Tibial nerve (tissue), 4 donors: ENCODE data around the gene CPHXL2. TPM values are rescaled to one million over a fixed set of nuclear protein-coding genes. Genes with fewer than 3 reads are reported as not detected.

Source experiments
- DNase-seq, 2 donors: peaks; one replicate each; pipeline ENCODE4 v3.0.0-alpha.2; 2019; ENCODE audit warnings: low spot score in 2 of 2
- H3K27ac ChIP-seq, 4 donors: fragments of 200-600 bp; sonication (generic) in 3 of 4; one replicate each; pipeline ENCODE4 v1.5.1; 2017 to 2019; ENCODE audit warnings: mild to moderate bottlenecking in 1 of 4
- H3K27me3 ChIP-seq, 2 donors: fragments of 200-600 bp; sonication (generic) in 1 of 2; one replicate each; pipeline versions ENCODE4 v1.5.1 to v1.6.0; 2017 to 2019
- H3K36me3 ChIP-seq, 3 donors: fragments of 200-600 bp; sonication (generic); one replicate each; pipeline ENCODE4 v1.5.1; 2018 to 2019
- H3K4me1 ChIP-seq, 4 donors: fragments of 200-600 bp; sonication (generic) in 3 of 4; one replicate each; pipeline ENCODE4 v1.5.1; 2017 to 2019
- H3K4me3 ChIP-seq, 4 donors: fragments of 200-600 bp; sonication (generic) in 3 of 4; one replicate each; pipeline ENCODE4 v1.5.1; 2017 to 2019; ENCODE audit warnings: mild to moderate bottlenecking in 1 of 4, moderate library complexity in 1 of 4
- H3K9me3 ChIP-seq, 4 donors: fragments of 200-600 bp; sonication (generic) in 3 of 4; one replicate each; pipeline ENCODE4 v1.5.1; 2017 to 2019
- EP300 ChIP-seq, 2 donors: sonication (generic); formaldehyde crosslinking; IDR thresholded peaks; one replicate each; pipeline ENCODE4 v1.6.1; 2017; ENCODE audit warnings: antibody characterized with exemption in 2 of 2, mild to moderate bottlenecking in 1 of 2
- POLR2A ChIP-seq, 2 donors: fragments of 450-650 bp; IDR thresholded peaks; one replicate each; pipeline ENCODE4 v1.6.1; 2017; ENCODE audit warnings: antibody characterized with exemption in 2 of 2, mild to moderate bottlenecking in 2 of 2, moderate library complexity in 2 of 2
- WGBS, 2 donors: methylation state at CpG; one replicate each; pipeline ENCODE4 v1.1.5; 2018; 5-methylcytosine and 5-hydroxymethylcytosine counted together
- total RNA-seq, 4 donors: library from RNA; depleted of rRNA; stranded (reverse); fragments of >200 nt; gene quantifications; one replicate each; pipeline ENCODE4 v1.1.0, GENCODE V29; 2016
- TF ChIP-seq, protein P1 (sequence below), 5 experiments: fragments of 200-600 bp in 3 of 5; fragments of 450-650 bp in 2 of 5; sonication (generic) in 3 of 5; IDR thresholded peaks; one replicate each; pipeline ENCODE4 v1.5.1; 2016 to 2019; ENCODE audit warnings: antibody characterized with exemption in 5 of 5, mild to moderate bottlenecking in 3 of 5, moderate library complexity in 2 of 5

Gene CPHXL2
- total RNA-seq, 4 donors from 2014 or later: not detected

DNA sequence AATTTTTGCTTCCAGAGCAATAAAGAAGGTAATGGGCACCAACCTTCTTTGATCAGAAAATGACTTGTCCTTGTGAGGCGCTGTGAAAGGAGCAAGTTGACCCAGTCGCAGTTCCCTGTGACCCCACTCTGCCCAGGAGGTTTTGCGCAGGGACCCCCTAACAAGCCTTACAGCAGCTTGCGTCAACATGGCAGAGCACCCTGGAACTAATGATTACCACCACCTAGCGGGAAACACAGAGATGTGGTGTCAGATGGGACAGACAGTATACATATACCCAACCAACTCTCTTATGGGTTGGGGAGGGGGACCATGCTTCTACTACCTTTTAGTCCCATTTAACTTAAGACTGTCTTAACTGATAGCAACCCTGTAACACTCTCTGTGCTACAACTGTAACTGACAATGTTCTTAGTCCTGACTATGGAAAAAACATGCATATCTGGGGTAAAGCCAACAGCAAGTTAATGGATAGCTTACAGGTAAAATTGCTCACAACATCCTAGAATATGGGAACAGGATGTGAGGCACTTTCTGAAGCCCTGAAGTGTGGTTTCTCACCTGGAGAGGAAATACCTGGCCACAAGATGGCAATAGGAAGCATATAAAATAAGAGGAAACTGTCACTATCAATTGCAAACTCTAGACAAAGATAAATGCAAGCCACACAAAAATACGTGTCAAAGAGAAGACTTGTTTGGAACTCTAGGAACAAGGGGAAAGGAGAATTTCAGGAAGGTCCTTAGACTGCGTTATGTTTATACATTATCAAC is 32.4 kb downstream of the CPHXL2 start:
- H3K36me3 ChIP-seq: peaks cover 0 to 56% (median 11%) of the 10 kb centered on the region in 3 donors
- H3K4me1 ChIP-seq: peaks cover 0 to 42% (median 16%) of the 10 kb centered on the region in 4 donors
- no peak overlapping the region for H3K27ac ChIP-seq
- H3K4me3 ChIP-seq: no peak overlapping the region
- 91% methylated on average over 7 of the region's 7 CpGs for WGBS, 2 donors
- no peaks in the 10 kb centered on the region for H3K27me3 ChIP-seq
- TF ChIP-seq, protein P1, sequence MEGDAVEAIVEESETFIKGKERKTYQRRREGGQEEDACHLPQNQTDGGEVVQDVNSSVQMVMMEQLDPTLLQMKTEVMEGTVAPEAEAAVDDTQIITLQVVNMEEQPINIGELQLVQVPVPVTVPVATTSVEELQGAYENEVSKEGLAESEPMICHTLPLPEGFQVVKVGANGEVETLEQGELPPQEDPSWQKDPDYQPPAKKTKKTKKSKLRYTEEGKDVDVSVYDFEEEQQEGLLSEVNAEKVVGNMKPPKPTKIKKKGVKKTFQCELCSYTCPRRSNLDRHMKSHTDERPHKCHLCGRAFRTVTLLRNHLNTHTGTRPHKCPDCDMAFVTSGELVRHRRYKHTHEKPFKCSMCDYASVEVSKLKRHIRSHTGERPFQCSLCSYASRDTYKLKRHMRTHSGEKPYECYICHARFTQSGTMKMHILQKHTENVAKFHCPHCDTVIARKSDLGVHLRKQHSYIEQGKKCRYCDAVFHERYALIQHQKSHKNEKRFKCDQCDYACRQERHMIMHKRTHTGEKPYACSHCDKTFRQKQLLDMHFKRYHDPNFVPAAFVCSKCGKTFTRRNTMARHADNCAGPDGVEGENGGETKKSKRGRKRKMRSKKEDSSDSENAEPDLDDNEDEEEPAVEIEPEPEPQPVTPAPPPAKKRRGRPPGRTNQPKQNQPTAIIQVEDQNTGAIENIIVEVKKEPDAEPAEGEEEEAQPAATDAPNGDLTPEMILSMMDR (IDR thresholded peaks at IDR 0.05): no peak
- H3K9me3 ChIP-seq: no peaks in the 10 kb centered on the region
- no peak for DNase-seq

DNA sequence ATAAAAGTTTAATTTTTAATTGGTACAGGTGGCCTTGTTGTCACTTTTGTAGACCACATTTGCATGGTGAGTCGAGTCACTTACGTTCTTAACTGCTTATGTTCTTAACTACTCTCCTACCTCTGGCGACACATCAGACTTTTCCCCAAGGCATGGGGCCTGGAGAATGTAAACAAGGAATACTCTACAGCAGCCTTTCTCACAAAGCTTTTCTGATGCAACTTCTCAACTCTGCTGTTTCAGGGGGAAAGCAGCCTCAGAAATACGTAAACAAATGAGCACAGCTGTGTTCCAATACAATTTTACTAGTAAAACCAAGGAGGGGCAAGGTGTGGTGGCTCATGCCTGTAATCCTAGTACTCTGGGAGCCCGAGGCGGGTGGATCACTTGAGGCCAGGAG is 36.2 kb downstream of the CPHXL2 start:
- no peaks in the 10 kb centered on the region for H3K27me3 ChIP-seq
- peaks cover 0 to 29% (median 7%) of the 10 kb centered on the region in 4 donors for H3K4me1 ChIP-seq
- H3K4me3 ChIP-seq: no peak overlapping the region
- no peaks in the 10 kb centered on the region for H3K9me3 ChIP-seq
- WGBS, 2 donors: 84 to 90% methylated on average over 6 of the region's 6 CpGs
- H3K27ac ChIP-seq: no peak overlapping the region
- no peak for TF ChIP-seq POLR2A (IDR thresholded peaks at IDR 0.05)
- no peak for TF ChIP-seq EP300 (IDR thresholded peaks at IDR 0.05)
- TF ChIP-seq, protein P1 (IDR thresholded peaks at IDR 0.05): no peak
- DNase-seq: no peak
- H3K36me3 ChIP-seq: peaks cover 3 to 94% (median 22%) of the 10 kb centered on the region in 3 donors

DNA sequence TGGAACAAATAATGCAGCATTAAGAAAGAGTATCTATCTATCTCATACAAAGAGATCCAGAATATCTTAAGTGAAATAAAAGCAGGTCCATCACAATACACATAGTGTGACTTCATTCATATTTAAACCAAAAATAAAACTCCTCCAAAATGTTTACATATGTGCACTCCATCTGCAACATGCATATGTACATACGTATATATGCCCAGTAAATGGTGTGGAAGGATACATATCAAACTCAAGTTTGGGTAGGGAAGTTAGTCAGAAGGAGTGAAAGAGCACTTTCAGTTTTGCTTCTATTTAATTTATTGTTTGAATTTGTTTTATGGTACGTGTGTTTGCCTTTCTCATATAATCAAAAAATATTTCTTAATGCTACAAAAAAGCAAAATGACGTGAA is 41.8 kb downstream of the CPHXL2 start:
- Histone ChIP-seq H3K27me3 (no peaks in the 10 kb centered on the region), H3K9me3 (no peaks in the 10 kb centered on the region), H3K4me3 (no peak overlapping the region), H3K4me1 (no peaks in the 10 kb centered on the region), H3K36me3 (peaks cover 9 to 100% (median 39%) of the 10 kb centered on the region in 3 donors), H3K27ac (no peak overlapping the region)
- TF ChIP-seq POLR2A (IDR thresholded peaks at IDR 0.05) (no peak), EP300 (IDR thresholded peaks at IDR 0.05) (no peak)
- TF ChIP-seq, protein P1 (IDR thresholded peaks at IDR 0.05): no peak
- WGBS, 2 donors: 87 to 89% methylated on average over 3 of the region's 3 CpGs
- no peak for DNase-seq

DNA sequence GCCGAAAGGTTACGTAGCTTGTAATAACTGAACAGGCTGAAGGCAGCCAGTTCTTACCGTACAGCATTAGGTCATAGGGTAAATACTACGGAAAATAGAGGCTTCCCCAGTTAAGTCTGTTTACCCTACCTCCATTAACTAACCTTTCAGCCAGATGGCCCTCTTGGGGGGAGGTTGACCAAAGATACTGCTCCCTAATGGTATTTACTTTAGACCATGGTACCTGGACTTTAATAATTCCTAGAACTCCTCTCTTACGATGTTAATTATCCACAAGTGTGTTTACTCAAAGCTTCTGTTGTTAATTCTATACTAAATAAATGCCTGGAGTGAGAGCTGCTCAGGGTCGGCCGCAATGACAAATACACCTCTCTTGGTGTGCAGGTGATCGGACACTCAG is 44.0 kb downstream of the CPHXL2 start:
- WGBS, 2 donors: 88 to 91% methylated on average over 8 of the region's 8 CpGs
- H3K27me3 ChIP-seq: no peaks in the 10 kb centered on the region
- peaks cover 9 to 100% (median 41%) of the 10 kb centered on the region in 3 donors for H3K36me3 ChIP-seq
- H3K9me3 ChIP-seq: no peaks in the 10 kb centered on the region
- DNase-seq: no peak
- H3K4me3 ChIP-seq: no peak overlapping the region
- H3K27ac ChIP-seq: no peak overlapping the region
- no peak for TF ChIP-seq POLR2A (IDR thresholded peaks at IDR 0.05)
- no peaks in the 10 kb centered on the region for H3K4me1 ChIP-seq

DNA sequence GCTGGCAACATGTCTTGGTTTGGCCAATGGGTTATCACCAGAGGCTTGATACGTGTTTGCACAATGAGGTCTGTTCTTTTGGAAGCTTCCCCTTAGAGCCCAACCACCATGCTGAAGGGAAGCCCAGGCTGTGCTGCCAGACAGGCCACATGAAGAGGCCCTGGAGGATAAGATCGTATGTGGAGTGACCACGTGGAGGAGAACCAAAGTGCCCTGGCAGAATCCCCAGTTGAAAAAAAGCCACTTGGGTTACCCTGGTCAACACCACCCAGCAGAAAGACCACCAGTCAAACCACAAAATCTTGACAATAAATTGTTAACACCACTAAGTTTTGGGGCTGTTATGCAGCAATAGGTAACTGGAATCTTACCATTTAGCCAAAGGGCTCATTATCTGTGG is 46.8 kb downstream of the CPHXL2 start:
- H3K27ac ChIP-seq: no peak overlapping the region
- H3K36me3 ChIP-seq: peaks cover 4 to 100% (median 35%) of the 10 kb centered on the region in 3 donors
- H3K27me3 ChIP-seq: no peaks in the 10 kb centered on the region
- WGBS, 2 donors: 70 to 72% methylated on average over 3 of the region's 3 CpGs
- no peak overlapping the region for H3K4me3 ChIP-seq
- TF ChIP-seq, protein P1 (IDR thresholded peaks at IDR 0.05): no peak
- TF ChIP-seq EP300 (IDR thresholded peaks at IDR 0.05) (no peak), POLR2A (IDR thresholded peaks at IDR 0.05) (no peak)
- no peaks in the 10 kb centered on the region for H3K4me1 ChIP-seq
- DNase-seq: no peak
- H3K9me3 ChIP-seq: no peaks in the 10 kb centered on the region
